NOMO-1 (cell line): Measurements from ENCODE around the gene TMCO4.

Experiments
- DNase-seq, 2 experiments: peaks; one replicate each; lab custom pipeline; 2025; ENCODE audit not compliant: unreplicated experiment in 2 of 2; lab: John Stamatoyannopoulos, UW

Gene TMCO4

GRCh38 chr1:19750882-19751276 is 48.8 kb downstream of the TMCO4 start:
- no peak for DNase-seq

- DNase-seq, result no peak
These were observed 49.4 kb downstream of the TMCO4 start for GRCh38 chr1:19750101-19750881.

GRCh38 chr1:19749685-19750084 is 50.0 kb downstream of the TMCO4 start:
- no peak for DNase-seq

GRCh38 chr1:19747761-19748160 is 52.0 kb downstream of the TMCO4 start:
- DNase-seq, result no peak

- no peak for DNase-seq
These were observed 54.8 kb downstream of the TMCO4 start for GRCh38 chr1:19744886-19745285.

- DNase-seq, result no peak
These were observed 55.4 kb downstream of the TMCO4 start for GRCh38 chr1:19744335-19744743.

- no peak for DNase-seq
These were observed 55.9 kb downstream of the TMCO4 start for GRCh38 chr1:19743793-19744192.

- no peak for DNase-seq
These were observed 56.5 kb downstream of the TMCO4 start for GRCh38 chr1:19743180-19743579.

- no peak for DNase-seq
These were observed 60.1 kb downstream of the TMCO4 start for GRCh38 chr1:19739628-19740027.

GRCh38 chr1:19738669-19739068 is 61.0 kb downstream of the TMCO4 start:
- no peak for DNase-seq

GRCh38 chr1:19738076-19738475 is 61.6 kb downstream of the TMCO4 start:
- DNase-seq, result no peak

GRCh38 chr1:19737104-19737825 is 62.5 kb downstream of the TMCO4 start:
- DNase-seq, result no peak

GRCh38 chr1:19735440-19736127 is 64.1 kb downstream of the TMCO4 start:
- DNase-seq, result no peak

- DNase-seq, result no peak
These were observed 65.2 kb downstream of the TMCO4 start for GRCh38 chr1:19734472-19734999.

GRCh38 chr1:19734056-19734455 is 65.7 kb downstream of the TMCO4 start:
- DNase-seq, result no peak

GRCh38 chr1:19733615-19734014 is 66.1 kb downstream of the TMCO4 start:
- DNase-seq, result no peak

GRCh38 chr1:19731311-19731821 is 68.3 kb downstream of the TMCO4 start:
- no peak for DNase-seq

- no peak for DNase-seq
These were observed 68.9 kb downstream of the TMCO4 start for GRCh38 chr1:19730793-19731192.

GRCh38 chr1:19730232-19730631 is 69.5 kb downstream of the TMCO4 start:
- DNase-seq, result no peak

GRCh38 chr1:19728413-19729145 is 71.1 kb downstream of the TMCO4 start:
- DNase-seq, result no peak

- DNase-seq, result no peak
These were observed 74.1 kb downstream of the TMCO4 start for GRCh38 chr1:19725606-19726005.
